ENCODE measurements around the gene PIPOX.
A peak's percentile ranks its signal among the peaks of the same experiment; 100 is the strongest.

The PIPOX gene, protein sequence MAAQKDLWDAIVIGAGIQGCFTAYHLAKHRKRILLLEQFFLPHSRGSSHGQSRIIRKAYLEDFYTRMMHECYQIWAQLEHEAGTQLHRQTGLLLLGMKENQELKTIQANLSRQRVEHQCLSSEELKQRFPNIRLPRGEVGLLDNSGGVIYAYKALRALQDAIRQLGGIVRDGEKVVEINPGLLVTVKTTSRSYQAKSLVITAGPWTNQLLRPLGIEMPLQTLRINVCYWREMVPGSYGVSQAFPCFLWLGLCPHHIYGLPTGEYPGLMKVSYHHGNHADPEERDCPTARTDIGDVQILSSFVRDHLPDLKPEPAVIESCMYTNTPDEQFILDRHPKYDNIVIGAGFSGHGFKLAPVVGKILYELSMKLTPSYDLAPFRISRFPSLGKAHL

GRCh38 chr17:29042679-29043538, at the start of gene PIPOX:
Gene PIPOX (plus strand): TSS chr17:29043141. CDS start chr17:29043226, 85 bp downstream.
- no peak for DNase-seq (ENCODE audit: low read depth)

DNA sequence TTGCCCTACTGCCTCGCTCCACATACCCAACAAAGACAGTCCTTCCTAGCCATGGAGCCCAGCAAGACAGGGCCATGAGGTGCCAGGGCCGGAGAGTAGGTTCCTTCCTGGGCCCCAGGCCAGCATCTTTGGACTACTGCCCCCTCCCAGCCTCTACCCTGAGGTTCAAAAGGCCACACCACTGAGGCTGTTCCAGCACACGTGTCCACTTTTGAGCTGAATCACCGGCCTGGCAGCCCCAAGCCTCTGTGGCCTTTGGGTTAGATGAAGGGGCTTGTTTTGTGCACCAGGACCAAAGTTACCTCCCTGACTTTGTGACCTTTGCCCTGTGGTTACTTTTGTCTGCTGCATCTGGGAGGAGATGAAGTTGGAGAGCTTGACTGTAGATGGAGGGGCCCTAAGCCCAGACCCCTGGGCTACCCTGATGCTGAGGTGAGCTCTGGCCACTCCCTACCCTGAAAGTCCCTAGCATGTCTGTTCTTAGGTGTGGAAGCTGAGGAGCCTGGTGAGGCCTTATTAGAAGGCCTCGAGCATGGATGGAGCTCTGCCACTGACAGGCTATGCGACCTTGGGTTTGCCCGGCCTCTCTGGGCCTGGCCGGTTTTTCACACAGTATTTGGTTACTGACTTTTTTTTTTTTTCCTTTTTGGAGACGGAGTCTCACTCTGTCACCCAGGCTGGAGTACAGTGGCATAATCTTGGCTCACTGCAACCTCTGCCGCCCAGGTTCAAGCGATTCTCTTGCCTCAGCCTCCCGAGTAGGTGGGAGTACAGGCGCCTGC, 49.1 kb upstream of the PIPOX start:
- no peak for DNase-seq (ENCODE audit: low read depth)

GRCh38 chr17:28996554-28997096, 46.3 kb upstream of the PIPOX start:
- no peak for DNase-seq (ENCODE audit: low read depth)

- DNase-seq (ENCODE audit: low read depth) = no peak
Observed at GRCh38 chr17:28997806-28998205, 45.1 kb upstream of the PIPOX start.

DNA sequence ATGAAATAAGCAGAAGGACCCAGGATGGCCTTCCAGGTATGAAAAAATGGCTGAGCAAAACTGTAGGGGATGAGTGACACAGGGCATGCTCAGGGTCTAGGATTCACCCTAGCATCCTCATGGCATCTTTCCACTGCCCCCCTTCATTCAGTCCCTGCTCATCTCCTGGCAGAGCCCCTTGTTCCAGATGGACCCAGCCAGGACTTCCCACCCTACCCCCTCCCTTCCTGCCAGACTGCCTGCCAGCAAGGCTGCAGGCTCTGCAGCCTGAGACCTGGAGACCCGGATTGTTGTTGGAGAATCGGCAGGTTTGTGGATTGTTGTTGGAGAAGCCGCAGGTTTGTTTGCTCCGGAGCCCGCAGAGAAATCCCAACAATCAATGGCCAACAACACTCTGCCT, 43.7 kb upstream of the PIPOX start:
- DNase-seq (ENCODE audit: low read depth) = no peak

GRCh38 chr17:29000973-29001372, 42.0 kb upstream of the PIPOX start:
- no peak for DNase-seq (ENCODE audit: low read depth)

DNA sequence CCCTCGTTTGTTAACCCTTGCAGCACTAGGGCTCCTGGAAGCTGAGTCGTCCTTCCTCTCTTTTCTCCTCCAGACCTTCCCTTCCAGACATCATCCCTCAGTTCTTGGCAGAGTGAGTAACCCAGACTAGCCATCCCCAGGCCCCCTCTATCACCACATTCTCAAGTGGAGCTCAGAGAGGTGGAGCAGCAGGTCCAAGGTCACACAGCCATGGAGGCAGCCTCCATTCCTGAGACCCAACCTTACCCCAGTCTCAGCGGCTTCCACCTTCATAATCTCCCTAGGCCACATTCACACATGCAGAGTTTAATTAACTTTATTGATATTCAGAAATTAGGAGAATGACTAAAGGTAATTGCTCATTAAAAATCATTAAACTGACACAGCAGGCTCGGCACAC, 40.1 kb upstream of the PIPOX start:
- DNase-seq (ENCODE audit: low read depth) = no peak

DNA sequence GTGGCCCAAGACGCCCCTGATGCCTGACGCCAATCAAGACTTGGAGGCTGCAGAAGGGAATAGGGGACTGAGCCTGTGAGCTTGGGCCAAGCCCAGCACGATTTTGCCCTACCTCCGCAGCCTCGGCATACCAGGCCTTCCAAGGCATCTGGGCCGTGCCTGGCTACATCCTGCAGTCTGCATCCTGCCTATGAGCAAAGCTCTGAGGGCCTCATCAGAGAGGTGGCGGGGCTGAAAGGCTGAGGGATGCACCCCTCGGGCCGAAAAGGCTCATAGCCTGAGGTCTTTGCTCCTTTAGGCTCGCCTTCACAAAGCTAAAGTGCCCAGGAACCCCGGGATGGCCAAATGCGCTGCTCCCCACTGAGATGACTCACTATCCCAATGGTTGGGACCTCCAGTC, 39.7 kb upstream of the PIPOX start:
- no peak for DNase-seq (ENCODE audit: low read depth)

DNA sequence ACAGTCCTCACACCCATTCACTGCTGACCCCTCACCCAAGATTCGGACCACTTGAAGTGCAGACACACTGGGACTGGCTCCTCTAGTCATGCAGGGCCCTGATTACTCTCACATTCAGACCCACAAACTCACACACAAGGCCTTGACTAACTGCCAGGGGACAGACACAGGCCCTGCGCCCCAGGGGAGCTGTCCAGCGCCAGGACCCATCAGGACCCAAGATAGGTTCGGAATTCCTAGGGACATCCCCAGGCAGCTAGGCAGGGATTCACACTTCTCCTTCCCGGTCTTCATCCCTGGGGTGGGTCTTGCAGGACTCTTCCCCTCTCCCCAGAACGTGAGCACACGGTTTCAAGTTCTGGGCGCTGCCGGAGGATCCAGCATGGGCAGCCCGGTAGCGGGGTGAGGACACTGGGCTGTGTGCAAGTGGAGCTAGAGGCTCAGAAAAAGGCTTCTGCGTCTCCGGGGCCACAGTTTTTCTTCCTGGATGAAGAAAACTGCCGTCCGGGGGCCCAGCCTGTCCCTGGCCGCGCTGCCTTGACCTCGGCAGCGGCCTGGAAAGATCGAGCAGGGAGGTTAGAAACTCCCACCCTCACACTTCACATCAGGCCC, 38.8 kb upstream of the PIPOX start:
- no peak for DNase-seq (ENCODE audit: low read depth)

DNA sequence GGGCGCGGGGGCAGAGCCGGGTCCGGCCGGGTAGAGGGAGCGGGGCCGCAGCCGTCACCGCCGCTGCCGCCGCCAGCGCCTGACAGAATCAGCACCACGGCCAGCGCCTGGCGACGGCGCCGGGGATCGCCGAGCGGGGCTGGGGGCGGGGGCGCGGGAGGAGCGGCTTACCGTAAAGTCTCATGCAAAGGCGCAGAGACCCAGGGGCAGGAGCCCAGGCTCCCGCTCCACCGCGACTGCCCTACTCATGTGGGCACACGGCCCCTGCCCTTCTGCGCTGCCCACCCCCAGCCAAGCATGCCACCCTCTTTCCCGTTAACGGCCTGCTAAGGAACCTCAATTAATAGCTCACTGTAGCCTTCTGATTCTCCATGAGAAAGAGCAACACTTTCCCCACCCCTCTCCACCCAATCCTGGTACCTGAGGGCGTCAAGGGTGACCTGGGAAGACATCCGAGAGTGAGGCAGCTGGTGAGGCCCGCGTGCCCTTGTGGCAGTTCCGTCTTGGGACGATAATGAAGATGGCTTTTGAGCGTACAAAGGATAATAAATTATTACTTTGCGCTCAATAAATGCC, 36.9 kb upstream of the PIPOX start, which contains the start of gene SEZ6:
Gene SEZ6 (minus strand): TSS at position 98 of the 576 bp plus-strand sequence. CDS start 164 bp downstream, outside the sequence.
- DNase-seq (ENCODE audit: low read depth) = peak; percentile 35

DNA sequence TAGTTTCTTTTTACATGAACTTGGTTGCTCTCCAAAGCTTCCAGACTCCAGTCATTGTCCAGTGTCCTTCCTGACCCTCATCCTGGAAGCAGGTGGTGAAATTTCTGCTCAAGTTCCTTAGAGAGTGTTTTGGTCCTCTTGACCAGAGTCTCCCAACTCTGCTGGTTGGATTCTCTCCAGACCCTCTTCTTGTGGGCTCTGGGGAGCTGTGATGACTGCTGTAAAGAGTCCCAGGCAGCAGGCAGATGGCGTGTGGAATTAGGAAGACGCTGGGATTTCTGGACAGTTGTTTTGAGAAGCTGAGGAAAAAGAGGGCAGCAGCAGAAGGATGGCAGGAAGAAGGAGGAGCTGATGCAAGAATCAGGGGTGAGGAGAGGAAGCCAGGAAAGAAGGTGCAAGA, 35.5 kb upstream of the PIPOX start:
- no peak for DNase-seq (ENCODE audit: low read depth)

GRCh38 chr17:29007860-29008455, 35.0 kb upstream of the PIPOX start:
- no peak for DNase-seq (ENCODE audit: low read depth)

DNA sequence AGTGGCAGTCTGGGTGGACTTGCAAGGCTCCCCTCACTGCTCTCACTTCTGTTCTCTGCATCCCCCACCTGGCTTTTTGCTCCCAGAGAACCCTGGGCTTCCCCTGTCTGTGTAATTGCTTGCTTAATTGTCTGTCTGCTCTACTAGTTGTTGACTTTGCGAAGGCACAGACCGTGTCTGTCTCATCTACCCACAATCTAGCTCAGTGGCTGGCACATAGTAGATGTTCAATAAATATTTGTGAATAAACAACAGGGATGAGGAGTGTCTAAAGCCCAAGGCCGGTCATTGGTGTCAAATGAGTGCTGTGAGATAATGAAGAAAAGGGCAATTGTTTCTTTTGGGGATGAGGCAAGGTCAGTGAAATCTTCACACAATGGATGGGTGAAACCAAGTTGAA, 34.4 kb upstream of the PIPOX start:
- no peak for DNase-seq (ENCODE audit: low read depth)

- DNase-seq (ENCODE audit: low read depth) = no peak
Observed at GRCh38 chr17:29010129-29010528, 32.8 kb upstream of the PIPOX start.

- DNase-seq (ENCODE audit: low read depth) = no peak
Observed at GRCh38 chr17:29010586-29010985, 32.4 kb upstream of the PIPOX start.

DNA sequence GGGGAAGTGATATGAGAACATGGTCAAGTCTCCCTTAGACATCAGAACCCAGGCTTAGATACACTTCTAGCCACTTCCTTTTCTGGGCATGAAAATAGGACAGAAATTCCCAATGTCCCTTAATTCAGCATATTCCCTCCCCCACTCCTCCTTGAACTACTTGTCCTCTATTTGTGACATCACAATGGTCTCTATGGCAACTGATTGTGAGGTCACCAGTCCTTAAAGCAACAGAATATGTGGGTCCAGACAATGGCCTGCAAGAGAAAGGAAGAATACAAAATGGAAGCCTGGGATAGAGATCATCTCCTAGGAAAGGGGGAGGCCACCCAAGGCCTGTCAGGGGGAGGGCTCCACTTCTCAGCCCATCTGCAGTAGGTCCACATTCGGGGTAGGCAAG, 30.4 kb upstream of the PIPOX start:
- no peak for DNase-seq (ENCODE audit: low read depth)

DNA sequence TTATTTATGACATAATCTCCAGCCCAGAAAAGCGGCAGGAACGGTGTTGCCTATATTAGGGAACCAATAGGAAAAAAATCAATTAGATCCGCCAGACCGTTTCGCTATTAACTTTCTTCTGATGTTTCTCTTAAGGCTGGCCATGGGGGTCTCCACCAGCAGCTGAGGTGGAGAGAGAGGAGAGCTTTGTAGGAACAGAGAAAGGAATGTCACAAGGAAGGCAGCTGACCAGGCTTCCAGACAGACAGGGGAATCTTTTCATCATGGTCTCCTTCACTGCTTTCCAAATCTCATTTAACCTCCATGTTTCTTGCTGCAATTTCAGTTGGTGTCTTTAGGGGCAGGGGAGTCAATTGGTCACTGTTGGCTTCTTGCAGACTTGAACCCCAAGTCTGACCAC, 28.2 kb upstream of the PIPOX start:
- DNase-seq (ENCODE audit: low read depth) = no peak

- DNase-seq (ENCODE audit: low read depth) = no peak
Observed at GRCh38 chr17:29016345-29017210, 26.4 kb upstream of the PIPOX start.

GRCh38 chr17:29018788-29019474, 24.0 kb upstream of the PIPOX start:
- DNase-seq (ENCODE audit: low read depth) = no peak
